Activated B cell treated with CpG ODN at 0.5 μM for 24 hours (primary cell): Measurements from ENCODE around the gene TMEM82. TPM values are rescaled to one million over a fixed set of nuclear protein-coding genes. Genes with fewer than 3 reads are reported as not detected.
"Not testable (repeated sequence)": the region's sequence is repeated elsewhere in the genome, so short reads cannot be mapped to it uniquely, and the experiment has no call there.

Experiments used
- ATAC-seq: fragments of 200-7000 bp; cut with Tn5 transposase; one replicate; pipeline ENCODE4 v1.10.0; 2021; ENCODE audit warnings: low read depth, mild to moderate bottlenecking, moderate library complexity
- CTCF ChIA-PET: fragments of 350-600 bp; sonication (Branson Sonifier 250); formaldehyde crosslinking; loops from one replicate; lab custom pipeline; 2021; ENCODE audit warnings: antibody characterized with exemption; lab: Charles Lee
- POLR2A ChIA-PET: fragments of 350-600 bp; sonication (Branson Sonifier 250); formaldehyde crosslinking; loops from one replicate; lab custom pipeline; 2021; ENCODE audit warnings: antibody characterized with exemption; lab: Charles Lee
- DNase-seq: peaks from one replicate; pipeline ENCODE4 v3.0.0; 2022
- H3K27ac Mint-ChIP-seq: one replicate; pipeline ENCODE4 v1.8.0; 2020; ENCODE audit warnings: mixed read lengths
- H3K27me3 Mint-ChIP-seq: one replicate; pipeline ENCODE4 v1.8.0; 2021; ENCODE audit warnings: mixed read lengths
- H3K36me3 Mint-ChIP-seq: one replicate; pipeline ENCODE4 v1.8.0; 2021; ENCODE audit warnings: low read depth, mixed read lengths
- H3K4me1 Mint-ChIP-seq: one replicate; pipeline ENCODE4 v1.8.0; 2021; ENCODE audit warnings: mixed read lengths
- H3K4me3 Mint-ChIP-seq: one replicate; pipeline ENCODE4 v1.8.0; 2020; ENCODE audit warnings: mild to moderate bottlenecking, mixed read lengths
- H3K9me3 Mint-ChIP-seq: one replicate; pipeline ENCODE4 v1.8.0; 2020; ENCODE audit warnings: mixed read lengths
- intact Hi-C: fragments of 100-400 bp; cut with micrococcal nuclease; formaldehyde crosslinking; loops from one replicate; pipeline ENCODE4 v1.15.1; 2024
- total RNA-seq: library from RNA; stranded (reverse); gene quantifications from 2 replicates; pipeline ENCODE4 v1.2.3, GENCODE V29; 2022
- TF ChIP-seq, protein P1 (sequence below): fragments of 200-600 bp; IDR thresholded peaks from one replicate; pipeline ENCODE4 v1.8.0; 2022; ENCODE audit warnings: antibody characterized with exemption, mild to moderate bottlenecking

TMEM82 gene
- not detected in 2 replicates for total RNA-seq

DNA sequence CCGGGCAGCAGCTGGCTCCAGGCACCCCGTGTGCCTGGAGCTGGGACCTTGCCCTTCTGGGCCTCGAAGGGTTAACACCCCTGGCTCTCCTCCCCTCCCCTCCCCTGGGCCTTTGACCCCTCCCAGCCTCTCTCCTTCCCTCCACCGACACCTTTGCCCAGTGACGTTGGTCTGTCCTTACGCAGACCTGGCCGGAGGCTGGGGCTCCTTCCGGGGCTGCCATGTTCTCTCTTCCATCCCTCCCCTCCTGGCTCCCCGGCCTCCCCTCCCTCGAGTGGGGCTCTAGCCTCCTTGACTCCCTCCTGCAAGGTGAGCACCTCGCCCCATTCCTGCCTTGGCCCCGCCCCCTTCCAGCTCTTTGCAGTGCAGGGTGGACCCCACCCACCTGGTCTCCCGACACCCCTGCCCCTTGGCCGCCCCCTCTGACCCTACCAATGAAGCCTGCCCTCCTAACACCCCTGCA is at the start of gene TMEM82:
TSS of gene TMEM82 (plus strand) at position 161 of the 463 bp plus-strand sequence. CDS start at position 222, 61 bp downstream.
- POLR2A ChIA-PET: no interaction called here
- Mint-ChIP-seq H3K27ac (no peak within 1 kb of the TSS), H3K27me3 (no peaks in the 10 kb centered on the region)

DNA sequence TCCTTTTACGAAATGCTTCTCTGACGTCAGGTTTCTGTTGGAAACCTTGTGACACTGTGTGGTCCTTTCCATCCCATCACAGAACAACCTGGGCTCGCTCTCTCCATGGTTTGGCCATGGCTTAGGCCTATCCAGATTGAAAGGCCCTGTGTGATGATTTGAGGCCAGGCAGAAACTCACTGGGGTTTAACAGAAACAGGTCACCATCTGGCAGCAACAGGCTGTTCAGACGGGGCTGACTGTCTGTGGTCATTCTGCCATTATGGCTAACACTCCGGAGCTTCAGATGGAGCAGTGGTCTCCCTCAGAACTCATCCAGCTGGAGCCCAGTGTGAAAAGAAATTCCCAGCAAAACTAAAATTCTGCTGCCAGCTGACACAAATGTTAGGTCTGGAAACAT is 48.9 kb upstream of the TMEM82 start:
- Mint-ChIP-seq H3K4me1 (peaks cover 77% of the 10 kb centered on the region), H3K36me3 (peaks cover 32% of the 10 kb centered on the region), H3K4me3 (no peak overlapping the region), H3K9me3 (no peaks in the 10 kb centered on the region), H3K27me3 (no peaks in the 10 kb centered on the region), H3K27ac (peak overlapping the region; percentile 97)
- ChIA-PET POLR2A (interaction anchor here (1.0 to 5.6 kb wide), 4 partner anchors 8 to 19 kb away, joined by 4 to 54 read pairs (median 10); partner anchors contain the start of gene PLEKHM2), CTCF (no interaction called here)
- TF ChIP-seq, protein P1, sequence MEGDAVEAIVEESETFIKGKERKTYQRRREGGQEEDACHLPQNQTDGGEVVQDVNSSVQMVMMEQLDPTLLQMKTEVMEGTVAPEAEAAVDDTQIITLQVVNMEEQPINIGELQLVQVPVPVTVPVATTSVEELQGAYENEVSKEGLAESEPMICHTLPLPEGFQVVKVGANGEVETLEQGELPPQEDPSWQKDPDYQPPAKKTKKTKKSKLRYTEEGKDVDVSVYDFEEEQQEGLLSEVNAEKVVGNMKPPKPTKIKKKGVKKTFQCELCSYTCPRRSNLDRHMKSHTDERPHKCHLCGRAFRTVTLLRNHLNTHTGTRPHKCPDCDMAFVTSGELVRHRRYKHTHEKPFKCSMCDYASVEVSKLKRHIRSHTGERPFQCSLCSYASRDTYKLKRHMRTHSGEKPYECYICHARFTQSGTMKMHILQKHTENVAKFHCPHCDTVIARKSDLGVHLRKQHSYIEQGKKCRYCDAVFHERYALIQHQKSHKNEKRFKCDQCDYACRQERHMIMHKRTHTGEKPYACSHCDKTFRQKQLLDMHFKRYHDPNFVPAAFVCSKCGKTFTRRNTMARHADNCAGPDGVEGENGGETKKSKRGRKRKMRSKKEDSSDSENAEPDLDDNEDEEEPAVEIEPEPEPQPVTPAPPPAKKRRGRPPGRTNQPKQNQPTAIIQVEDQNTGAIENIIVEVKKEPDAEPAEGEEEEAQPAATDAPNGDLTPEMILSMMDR: no peak
- ATAC-seq (no peak), DNase-seq (no peak)
- intact Hi-C loops: no loop called here

More for the DNA sequence above, at the start of gene TMEM82:
- peaks cover 6% of the 10 kb centered on the region for H3K4me1 Mint-ChIP-seq
- intact Hi-C loops: loop anchor here (5.0 to 10.0 kb wide), 4 partner anchors 45 to 615 kb away; a partner anchor contains a TSS
- no peak for ATAC-seq
- DNase-seq: no peak
- H3K9me3 Mint-ChIP-seq: no peaks in the 10 kb centered on the region
- H3K36me3 Mint-ChIP-seq: no peaks in the 10 kb centered on the region
- CTCF ChIA-PET: interaction anchor here (1.4 kb wide), 1 partner anchor 149 kb away, joined by 10 read pairs; no protein-coding TSS in a partner anchor
- no peak within 1 kb of the TSS for H3K4me3 Mint-ChIP-seq
- TF ChIP-seq, protein P1: no peak

DNA sequence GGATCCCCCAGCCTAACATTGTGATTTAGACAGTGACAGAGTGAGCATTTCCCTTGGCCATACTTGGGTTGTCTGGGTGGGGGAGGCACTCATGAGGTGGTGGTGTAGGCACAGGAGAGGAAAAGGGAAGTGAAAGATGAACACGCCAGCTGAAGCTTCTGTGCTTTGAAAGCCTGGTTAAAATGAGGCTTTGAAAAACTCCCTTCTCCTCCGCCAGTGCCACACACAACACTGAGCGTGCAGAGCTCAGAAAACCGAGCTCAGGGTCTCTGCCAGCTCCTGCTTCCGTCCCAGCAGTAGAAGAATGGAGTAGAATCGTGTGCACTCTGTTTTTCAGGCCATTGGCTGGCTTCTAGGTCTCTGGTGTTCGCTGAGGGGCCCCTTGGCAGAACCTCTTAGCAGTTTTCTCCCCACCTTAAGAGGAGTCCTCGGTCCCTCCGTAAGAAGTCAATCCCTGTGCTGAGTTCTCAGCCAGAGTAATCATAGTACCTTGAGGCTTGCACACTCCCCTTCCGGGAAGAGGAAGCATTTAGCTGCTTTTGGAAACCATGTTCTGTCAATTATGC is 45.3 kb upstream of the TMEM82 start:
- intact Hi-C loops: loop anchor here (1.0 to 5.0 kb wide), 7 partner anchors 15 to 172 kb away; partner anchors contain the start of genes CASP9, DDI2 and TMEM82
- ATAC-seq: peak; percentile 92
- peak; percentile 60 for DNase-seq
- peaks cover 27% of the 10 kb centered on the region for H3K36me3 Mint-ChIP-seq
- H3K4me1 Mint-ChIP-seq: peaks cover 75% of the 10 kb centered on the region
- peak overlapping the region; percentile 81 for H3K4me3 Mint-ChIP-seq
- H3K27me3 Mint-ChIP-seq: no peaks in the 10 kb centered on the region
- TF ChIP-seq, protein P1: no peak
- no peaks in the 10 kb centered on the region for H3K9me3 Mint-ChIP-seq
- POLR2A ChIA-PET: interaction anchor here (0.5 to 5.6 kb wide), 23 partner anchors 9 to 817 kb away, joined by 3 to 80 read pairs (median 4); partner anchors contain the start of genes AGMAT, CPLANE2, DDI2 and DNAJC16
- peak overlapping the region; percentile 97 for H3K27ac Mint-ChIP-seq
- CTCF ChIA-PET: interaction anchor here (1.2 to 1.8 kb wide), 4 partner anchors 12 to 125 kb away, joined by 3 to 7 read pairs (median 4); partner anchors contain the start of gene DDI2

DNA sequence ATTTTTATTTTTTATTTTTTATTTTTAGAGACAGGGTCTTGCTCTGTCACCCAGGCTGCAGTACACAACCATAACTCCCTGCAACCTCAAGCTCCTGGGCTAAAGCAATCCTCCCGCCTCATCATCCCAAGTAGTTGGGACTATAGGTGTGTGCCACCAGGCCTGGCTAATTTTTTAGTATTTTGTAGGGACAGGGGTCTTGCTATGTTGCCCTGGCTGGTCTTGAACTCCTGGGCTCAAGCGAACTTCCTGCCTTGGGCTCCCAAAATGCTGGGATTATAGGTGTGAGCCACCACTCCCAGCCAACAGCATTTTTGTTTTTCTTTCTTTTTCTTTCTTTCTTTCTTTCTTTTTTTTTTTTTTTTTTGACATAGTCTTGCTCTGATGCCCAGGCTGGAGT is 44.1 kb upstream of the TMEM82 start:
- H3K36me3 Mint-ChIP-seq: peaks cover 27% of the 10 kb centered on the region
- H3K4me3 Mint-ChIP-seq: no peak overlapping the region
- ChIA-PET CTCF (interaction anchor here (1.8 kb wide), 1 partner anchor 13 kb away, joined by 7 read pairs; no protein-coding TSS in a partner anchor), POLR2A (interaction anchor here (0.6 to 5.6 kb wide), 8 partner anchors 10 to 654 kb away, joined by 3 to 80 read pairs (median 8); partner anchors contain the start of genes DDI2, DNAJC16, FBXO42 and PLEKHM2)
- H3K27ac Mint-ChIP-seq: peak overlapping the region; percentile 41
- DNase-seq (no peak), ATAC-seq (no peak)
- intact Hi-C loops: loop anchor here (5.0 kb wide), 3 partner anchors 36 to 96 kb away; partner anchors contain the start of gene TMEM82
- no peaks in the 10 kb centered on the region for H3K9me3 Mint-ChIP-seq
- H3K4me1 Mint-ChIP-seq: peaks cover 74% of the 10 kb centered on the region
- TF ChIP-seq, protein P1: no peak
- no peaks in the 10 kb centered on the region for H3K27me3 Mint-ChIP-seq

DNA sequence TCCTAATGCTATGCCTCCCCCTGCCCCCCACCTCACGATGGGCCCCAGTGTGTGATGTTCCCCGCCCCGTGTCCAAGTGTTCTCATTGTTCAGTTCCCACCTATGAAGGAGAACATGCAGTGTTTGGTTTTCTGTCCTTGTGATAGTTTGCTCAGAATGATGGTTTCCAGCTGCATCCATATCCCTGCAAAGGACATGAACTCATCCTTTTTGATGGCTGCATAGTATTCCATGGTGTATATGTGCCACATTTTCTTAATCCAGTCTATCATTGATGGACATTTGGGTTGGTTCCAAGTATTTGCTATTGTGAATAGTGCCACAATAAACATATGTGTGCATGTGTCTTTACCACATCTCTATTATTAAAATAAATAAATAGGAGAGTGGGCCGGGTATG is 43.0 kb upstream of the TMEM82 start:
- H3K27me3 Mint-ChIP-seq, POLR2A ChIA-PET, H3K4me3 Mint-ChIP-seq, H3K27ac Mint-ChIP-seq, ATAC-seq, H3K9me3 Mint-ChIP-seq, CTCF ChIA-PET, DNase-seq: not testable (repeated sequence)
- H3K4me1 Mint-ChIP-seq: peaks cover 74% of the 10 kb centered on the region
- peaks cover 26% of the 10 kb centered on the region for H3K36me3 Mint-ChIP-seq
- intact Hi-C loops: loop anchor here (5.0 kb wide), 3 partner anchors 37 to 97 kb away; partner anchors contain the start of gene TMEM82
